ENCODE measurements around the gene SSH3. TPM values are rescaled to one million over a fixed set of nuclear protein-coding genes. Genes with fewer than 3 reads are reported as not detected.

Gene SSH3
- total RNA-seq, 2 donors from 2014 or later, result 70.9 to 101 TPM

- 62% methylated on average over 19 of the region's 19 CpGs for WGBS
- TF ChIP-seq POLR2A (IDR thresholded peaks at IDR 0.05) (no peak), POLR2AphosphoS5 (IDR thresholded peaks at IDR 0.05) (no peak), CTCF (IDR thresholded peaks at IDR 0.05) (no peak)
- no peaks in the 10 kb centered on the region for H3K27me3 ChIP-seq (replicated peaks; ENCODE audit: insufficient read depth)
- intact Hi-C loops (cut with DNase I), result no loop called here
- peaks cover 76% of the 10 kb centered on the region for H3K4me1 ChIP-seq (replicated peaks)
- no peak overlapping the region for H3K4me3 ChIP-seq
- H3K27ac ChIP-seq, result peak overlapping the region; percentile 27 to 95
- no peak for DNase-seq (ENCODE audit: low spot score)
- H3K9me3 ChIP-seq, result no peaks in the 10 kb centered on the region
- H3K36me3 ChIP-seq, result no peaks in the 10 kb centered on the region
These were observed 31.6 kb upstream of the SSH3 start for GRCh38 chr11:67271541-67272284.

GRCh38 chr11:67272327-67273259 is 30.7 kb upstream of the SSH3 start:
- no peak for DNase-seq (ENCODE audit: low spot score)
- TF ChIP-seq CTCF (IDR thresholded peaks at IDR 0.05) (no peak), POLR2AphosphoS5 (IDR thresholded peaks at IDR 0.05) (no peak), POLR2A (IDR thresholded peaks at IDR 0.05) (no peak)
- Histone ChIP-seq H3K4me3 (no peak overlapping the region), H3K27me3 (replicated peaks; ENCODE audit: insufficient read depth) (no peaks in the 10 kb centered on the region), H3K9me3 (no peaks in the 10 kb centered on the region), H3K36me3 (no peaks in the 10 kb centered on the region), H3K4me1 (replicated peaks) (peaks cover 85% of the 10 kb centered on the region), H3K27ac (peak overlapping the region; percentile 73 to 95)
- intact Hi-C loops (cut with DNase I), result no loop called here
- 76% methylated on average over 23 of the region's 23 CpGs for WGBS

- H3K4me3 ChIP-seq, result no peak overlapping the region
- peaks cover 84% of the 10 kb centered on the region for H3K4me1 ChIP-seq (replicated peaks)
- TF ChIP-seq POLR2A (IDR thresholded peaks at IDR 0.05) (no peak), POLR2AphosphoS5 (IDR thresholded peaks at IDR 0.05) (no peak), CTCF (IDR thresholded peaks at IDR 0.05) (peak in 1 of 4 experiments; percentile 6)
- no peaks in the 10 kb centered on the region for H3K36me3 ChIP-seq
- WGBS, result 24% methylated on average over 14 of the region's 14 CpGs
- H3K27ac ChIP-seq, result peak overlapping the region; percentile 73 to 95
- H3K27me3 ChIP-seq (replicated peaks; ENCODE audit: insufficient read depth), result no peaks in the 10 kb centered on the region
- H3K9me3 ChIP-seq, result no peaks in the 10 kb centered on the region
- no peak for DNase-seq (ENCODE audit: low spot score)
- intact Hi-C loops (cut with DNase I), result no loop called here
These were observed 29.9 kb upstream of the SSH3 start for GRCh38 chr11:67273260-67273990.

GRCh38 chr11:67274768-67275605 is 28.3 kb upstream of the SSH3 start:
- no peaks in the 10 kb centered on the region for H3K27me3 ChIP-seq (replicated peaks; ENCODE audit: insufficient read depth)
- 61% methylated on average over 34 of the region's 35 CpGs for WGBS
- DNase-seq (ENCODE audit: low spot score), result no peak
- H3K9me3 ChIP-seq, result no peaks in the 10 kb centered on the region
- H3K36me3 ChIP-seq, result peaks cover 3 to 5% of the 10 kb centered on the region in 2 donors
- intact Hi-C loops (cut with DNase I), result no loop called here
- peaks cover 70% of the 10 kb centered on the region for H3K4me1 ChIP-seq (replicated peaks)
- no peak overlapping the region for H3K4me3 ChIP-seq
- peak overlapping the region; percentile 35 to 83 for H3K27ac ChIP-seq
- TF ChIP-seq CTCF (IDR thresholded peaks at IDR 0.05), result no peak
- TF ChIP-seq POLR2AphosphoS5 (IDR thresholded peaks at IDR 0.05), result no peak

Measured in prostate gland (tissue), 2 donors.